COLO668 (cell line): ENCODE data around the gene FAM120A.

Source experiments
- DNase-seq: peaks from one replicate; lab custom pipeline; 2025; ENCODE audit not compliant: unreplicated experiment; lab: John Stamatoyannopoulos, UW

The FAM120A gene

DNA sequence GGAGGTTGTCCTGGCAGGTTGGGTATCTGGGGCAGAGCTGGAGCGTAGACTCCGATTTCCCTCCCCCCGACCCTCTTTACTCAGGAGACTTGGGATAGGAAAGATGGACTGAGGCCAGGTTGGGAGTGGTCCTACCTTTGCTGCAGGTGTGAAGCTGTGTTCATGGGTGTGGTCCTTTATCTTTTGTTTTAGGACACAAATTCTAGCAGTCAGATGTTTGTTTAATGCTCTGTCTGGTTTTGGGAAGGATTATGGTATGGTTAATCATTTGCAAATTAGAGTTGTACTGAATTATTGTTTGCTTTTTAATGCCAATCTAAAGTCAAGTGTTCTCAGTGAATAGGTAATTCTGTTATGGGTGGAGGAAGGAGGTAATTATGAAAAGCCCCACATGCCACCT is 16.0 kb downstream of the FAM120A start:
- DNase-seq = peak; percentile 54

DNA sequence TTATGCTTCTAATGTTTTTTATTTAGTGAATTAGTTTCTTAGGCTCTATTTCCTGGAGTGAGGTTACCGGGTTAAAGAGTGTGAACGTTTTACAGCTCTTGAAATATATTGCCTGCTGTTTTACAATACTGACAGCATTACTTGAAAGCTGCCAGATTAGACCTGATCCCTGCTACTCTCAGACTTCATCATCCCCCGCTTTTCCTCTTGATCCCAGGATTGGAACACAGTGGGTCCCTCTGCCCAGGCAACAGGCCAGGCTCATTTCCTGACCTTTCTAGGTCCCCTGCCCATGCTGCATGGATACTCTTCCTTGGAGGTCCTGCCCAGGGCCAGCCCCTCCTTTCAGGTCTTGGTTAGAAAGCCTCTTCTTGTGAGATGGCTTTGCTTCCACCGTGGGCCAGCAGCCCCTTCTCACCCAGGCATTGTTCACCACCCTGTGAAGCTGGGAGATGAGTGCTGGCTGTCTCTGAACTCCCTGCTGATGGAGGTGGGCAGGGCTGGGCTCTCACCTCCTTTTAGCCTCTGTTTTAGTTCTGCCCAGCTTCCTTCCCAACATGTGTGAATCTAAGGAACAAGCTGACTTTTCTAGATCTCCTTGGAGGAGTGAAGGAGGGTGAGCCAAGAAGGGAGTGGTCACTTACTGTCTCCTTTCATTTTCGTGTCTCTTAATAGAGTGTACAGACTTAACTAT is 17.4 kb downstream of the FAM120A start:
- DNase-seq = no peak

DNA sequence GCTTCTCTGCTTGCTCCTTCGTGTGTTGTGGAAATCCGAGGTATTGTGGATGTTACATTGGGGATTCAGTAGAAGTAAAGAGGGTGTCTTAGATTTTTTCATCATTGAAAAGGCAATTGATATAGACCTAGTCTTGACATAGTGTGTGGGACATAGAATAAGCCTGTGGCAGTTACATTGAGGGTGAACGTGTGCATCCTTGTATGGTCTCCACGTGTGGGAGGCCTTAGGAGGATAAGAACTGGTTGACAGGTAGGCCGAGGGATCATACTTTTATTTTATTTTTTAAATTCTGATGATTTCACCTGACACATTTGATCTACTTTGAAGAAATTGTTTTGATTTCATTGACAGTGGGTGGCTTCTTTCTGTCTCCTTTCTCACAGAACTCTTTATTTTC is 18.9 kb downstream of the FAM120A start:
- no peak for DNase-seq

DNA sequence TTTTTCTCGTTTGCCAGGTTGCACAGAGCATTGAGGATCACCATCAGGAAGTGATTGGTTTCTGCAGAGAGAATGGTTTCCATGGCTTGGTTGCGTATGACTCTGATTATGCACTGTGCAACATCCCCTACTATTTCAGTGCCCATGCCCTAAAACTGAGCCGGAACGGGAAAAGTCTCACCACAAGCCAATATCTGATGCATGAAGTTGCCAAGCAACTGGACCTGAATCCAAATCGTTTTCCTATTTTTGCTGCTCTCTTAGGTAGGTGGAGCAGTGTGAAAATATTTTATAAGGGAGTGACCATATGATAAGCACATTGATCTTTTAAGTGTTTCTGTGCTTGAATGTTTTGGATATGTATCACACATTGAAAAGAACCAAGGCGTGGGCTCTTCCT is 19.6 kb downstream of the FAM120A start:
- no peak for DNase-seq

- DNase-seq = no peak
Measured at GRCh38 chr9:93473411-93473810, 21.9 kb downstream of the FAM120A start.

DNA sequence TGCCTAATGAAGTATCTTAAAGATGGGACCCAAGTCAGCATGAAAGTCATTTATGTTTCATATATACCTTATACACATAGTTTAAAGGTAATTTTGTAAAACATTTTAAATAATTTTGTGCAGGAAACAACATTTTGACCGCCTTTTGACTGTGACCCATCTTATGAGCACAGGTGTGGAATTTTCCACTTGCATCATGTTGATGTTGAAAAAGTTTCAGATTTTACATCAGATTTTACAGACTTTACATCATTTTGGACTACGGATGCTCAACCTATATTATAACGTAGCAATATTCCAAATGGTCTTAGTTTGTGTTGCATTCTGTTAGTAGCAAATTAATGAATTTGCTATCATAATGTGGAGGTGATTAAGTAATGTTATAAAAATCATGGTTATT is 23.6 kb downstream of the FAM120A start:
- DNase-seq = no peak

DNA sequence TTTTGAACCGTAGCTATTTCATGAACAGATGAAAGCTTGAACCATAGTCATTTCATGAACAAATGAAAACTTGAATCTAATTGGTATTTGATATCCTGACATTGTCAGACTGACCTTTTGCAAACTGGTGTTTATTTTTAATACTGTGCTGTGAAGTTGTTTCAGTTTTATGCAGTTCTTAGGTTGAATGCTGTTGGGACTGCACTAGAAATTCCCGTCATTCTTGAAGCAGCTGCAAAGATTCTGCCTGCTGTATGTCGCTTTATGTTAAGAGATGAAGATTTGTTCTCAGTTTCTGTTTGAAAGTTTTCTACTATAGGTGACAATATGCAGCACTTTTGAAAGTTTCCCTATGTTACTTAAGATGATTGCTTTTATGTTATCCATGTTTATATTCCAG is 24.4 kb downstream of the FAM120A start:
- DNase-seq = no peak

GRCh38 chr9:93476924-93477323 is 25.4 kb downstream of the FAM120A start:
- no peak for DNase-seq

GRCh38 chr9:93477397-93477796 is 25.9 kb downstream of the FAM120A start:
- DNase-seq = no peak

DNA sequence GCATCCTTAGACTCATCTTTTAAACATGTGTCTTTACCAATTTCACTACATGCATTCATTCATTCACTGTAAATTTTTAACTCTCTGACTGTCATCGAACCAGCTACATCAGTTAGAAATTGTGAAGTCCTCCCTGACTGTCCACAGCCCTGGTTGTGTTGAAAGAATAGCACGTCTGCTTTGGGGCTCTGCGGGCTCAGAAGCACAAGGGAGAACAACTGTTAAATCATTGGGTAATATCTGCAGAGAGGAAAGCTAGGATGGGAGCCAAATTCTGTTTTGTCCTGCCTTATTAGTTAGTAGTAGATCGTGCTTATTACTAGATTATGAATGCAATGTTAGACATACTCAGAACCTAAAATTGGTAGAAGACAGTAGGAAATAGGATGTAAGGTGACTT is 28.2 kb downstream of the FAM120A start:
- no peak for DNase-seq

- DNase-seq = no peak
Measured at GRCh38 chr9:93480262-93480661, 28.8 kb downstream of the FAM120A start.

DNA sequence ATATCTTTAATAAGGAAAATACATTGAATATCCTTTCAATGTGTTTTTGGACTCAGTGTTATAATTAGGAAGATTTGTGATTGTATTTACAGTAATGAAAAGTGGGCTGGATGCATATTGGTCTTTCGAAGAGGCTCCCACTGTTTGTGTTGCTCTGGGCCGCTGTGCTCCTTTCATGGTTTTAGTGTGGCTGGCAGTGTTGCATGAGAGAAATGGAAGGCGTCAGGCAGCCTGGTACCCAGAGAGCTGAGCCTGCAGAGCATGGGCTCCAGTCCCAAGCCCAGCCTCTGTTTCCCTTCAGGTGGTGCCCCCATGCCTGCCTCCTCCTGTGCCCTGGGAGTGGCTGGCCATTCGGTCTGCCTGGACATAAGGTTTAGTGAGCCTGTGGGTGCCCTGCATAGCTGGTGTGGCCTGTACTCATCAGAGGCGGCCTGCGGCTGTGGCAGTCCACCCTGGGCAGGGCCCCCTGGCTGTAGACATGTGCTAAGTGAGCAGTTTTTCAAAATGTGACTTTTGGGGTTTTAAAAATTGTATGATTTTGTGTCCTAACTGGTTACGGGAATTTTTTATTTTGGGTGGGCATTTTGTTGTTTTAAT is 29.3 kb downstream of the FAM120A start:
- DNase-seq = no peak

- DNase-seq = no peak
Measured at GRCh38 chr9:93483497-93483896, 32.0 kb downstream of the FAM120A start.

DNA sequence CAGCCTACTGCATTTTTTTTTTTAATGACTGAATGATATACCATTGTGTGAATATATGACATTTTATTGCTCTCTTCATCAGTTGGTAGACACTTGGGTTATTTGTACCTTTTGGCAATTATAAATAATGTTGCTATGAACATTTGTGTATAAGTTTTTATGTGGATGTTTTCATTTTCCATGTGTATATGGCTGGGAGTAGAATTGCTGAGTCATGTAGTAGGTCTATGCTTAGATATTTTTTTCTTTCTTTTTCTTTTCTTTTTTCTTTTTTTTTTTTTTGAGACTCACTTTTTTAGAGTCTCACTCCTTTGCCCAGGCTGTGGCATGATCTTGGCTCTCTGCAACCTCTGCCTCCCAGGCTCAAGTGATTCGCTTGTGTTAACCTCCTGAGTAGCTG is 34.8 kb downstream of the FAM120A start:
- no peak for DNase-seq

DNA sequence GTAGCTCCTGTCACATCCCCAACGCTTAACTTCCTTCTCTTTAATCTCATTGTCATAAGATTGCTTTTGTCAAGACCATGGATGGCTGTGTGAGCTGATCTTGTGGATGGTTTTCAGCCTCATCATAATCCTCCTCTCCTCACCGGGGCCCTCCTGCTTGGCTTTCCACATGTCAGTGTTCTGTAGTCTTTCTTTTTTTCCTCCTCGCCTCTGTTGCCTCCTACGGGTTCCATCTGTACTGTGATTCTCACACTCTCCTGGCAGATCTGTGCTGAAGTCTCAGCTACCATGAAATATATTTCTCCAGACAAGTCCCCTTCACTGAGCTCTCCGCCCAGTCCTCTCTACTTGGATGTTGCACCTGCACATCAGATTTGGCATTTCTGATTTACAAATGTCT is 36.8 kb downstream of the FAM120A start:
- no peak for DNase-seq

DNA sequence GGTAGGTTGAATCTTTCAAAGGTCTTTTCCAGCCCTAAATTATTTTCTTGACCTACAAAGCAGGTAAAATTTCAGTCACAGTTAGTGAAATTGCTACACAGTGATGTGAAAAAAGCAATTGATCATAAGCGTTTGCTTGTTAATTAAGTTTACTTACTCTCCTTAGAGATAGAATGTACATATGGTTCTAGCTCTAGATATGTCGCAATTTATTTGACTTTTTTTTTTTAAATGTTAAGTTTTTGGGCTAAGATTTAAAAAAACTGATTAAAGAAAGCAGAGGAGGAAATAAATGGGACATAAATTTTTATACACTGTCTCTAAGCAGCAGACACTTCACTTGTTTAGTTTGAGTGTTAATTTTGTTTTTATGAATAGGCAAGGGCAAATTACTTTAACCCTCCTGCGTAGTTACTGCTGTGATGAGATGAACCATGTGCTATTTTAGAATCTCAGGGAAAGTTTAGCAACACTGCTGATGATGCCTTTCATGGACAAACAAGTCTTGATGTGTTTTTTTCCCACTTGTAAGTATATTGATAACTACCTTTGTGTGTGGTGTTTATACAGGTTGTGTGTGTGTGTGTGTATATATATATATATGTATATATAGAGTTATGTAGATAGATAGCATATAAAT is 40.2 kb downstream of the FAM120A start:
- DNase-seq = no peak

- DNase-seq = no peak
Measured at GRCh38 chr9:93492327-93492726, 40.8 kb downstream of the FAM120A start.

DNA sequence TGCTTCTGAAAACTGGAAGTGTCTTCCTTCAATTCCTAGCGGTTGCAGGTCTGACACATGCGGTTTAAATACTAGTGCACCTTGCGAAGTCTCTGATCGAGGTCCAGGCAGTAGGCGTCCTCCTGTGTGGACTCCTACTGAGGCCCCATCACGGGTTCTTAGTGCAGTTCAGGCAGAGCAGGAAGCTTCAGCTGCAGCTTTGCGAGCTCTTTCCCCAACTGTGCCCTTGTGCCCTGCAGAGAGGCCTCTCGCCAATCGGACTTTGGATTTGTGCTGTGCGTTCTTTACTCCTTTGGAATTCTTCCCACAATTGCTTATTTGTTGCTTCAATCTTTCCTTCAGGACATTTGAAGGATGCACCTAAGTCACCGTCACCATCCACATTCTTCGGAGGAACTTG is 42.5 kb downstream of the FAM120A start:
- DNase-seq = no peak

GRCh38 chr9:93496285-93496684 is 44.8 kb downstream of the FAM120A start:
- no peak for DNase-seq

DNA sequence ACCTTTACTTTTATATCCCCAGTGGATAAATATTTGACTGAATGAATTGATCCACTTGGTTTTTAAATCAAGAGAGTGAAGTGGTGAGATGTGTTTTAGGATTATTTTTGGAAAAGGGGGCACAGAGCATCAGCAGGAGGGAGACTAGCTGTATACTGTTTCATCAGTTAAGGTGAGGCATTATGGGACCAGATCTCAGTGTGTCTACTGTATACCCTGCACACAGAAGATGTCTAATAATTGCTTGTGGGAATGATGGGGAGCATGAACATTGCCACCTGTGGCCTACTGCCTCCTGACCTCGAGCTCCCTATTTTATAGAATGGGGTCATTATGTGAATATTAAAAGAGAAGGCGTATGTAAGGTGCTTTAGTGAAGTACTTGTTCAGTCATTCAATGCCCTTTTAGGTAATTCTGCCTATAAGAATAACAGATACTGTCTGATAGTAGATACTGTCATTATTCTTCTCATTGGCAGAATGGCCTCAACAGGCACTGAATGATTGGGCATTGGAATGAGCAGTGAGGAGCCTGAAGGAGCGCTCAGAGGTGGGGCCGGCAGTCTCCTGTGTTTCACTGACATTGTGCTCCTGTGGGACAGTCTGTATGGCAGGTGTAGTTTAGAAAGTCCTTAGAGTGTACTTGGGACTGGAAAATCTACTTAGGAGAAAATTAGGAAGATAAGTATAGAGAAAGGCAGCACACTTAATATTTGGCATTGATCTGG is 49.2 kb downstream of the FAM120A start:
- DNase-seq = no peak

DNA sequence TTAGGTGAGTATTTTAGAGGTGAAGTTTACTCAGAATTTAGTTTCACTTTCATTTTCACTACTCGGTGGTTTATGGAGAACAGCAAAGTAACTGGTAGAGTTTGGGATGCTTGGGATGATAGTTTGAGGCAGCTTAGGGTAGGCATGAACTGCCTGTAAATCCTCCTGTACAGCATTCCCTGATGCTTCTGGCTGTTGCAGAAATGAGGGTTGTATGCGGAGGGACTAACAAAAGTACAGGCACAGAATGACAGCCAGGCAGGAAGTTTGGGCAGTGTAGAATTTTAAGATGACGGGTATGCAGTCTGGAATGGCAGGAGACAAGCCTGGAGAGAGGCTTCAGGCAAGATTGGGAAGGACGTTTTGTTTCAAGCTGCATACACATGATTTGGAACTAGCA is 49.9 kb downstream of the FAM120A start:
- no peak for DNase-seq

DNA sequence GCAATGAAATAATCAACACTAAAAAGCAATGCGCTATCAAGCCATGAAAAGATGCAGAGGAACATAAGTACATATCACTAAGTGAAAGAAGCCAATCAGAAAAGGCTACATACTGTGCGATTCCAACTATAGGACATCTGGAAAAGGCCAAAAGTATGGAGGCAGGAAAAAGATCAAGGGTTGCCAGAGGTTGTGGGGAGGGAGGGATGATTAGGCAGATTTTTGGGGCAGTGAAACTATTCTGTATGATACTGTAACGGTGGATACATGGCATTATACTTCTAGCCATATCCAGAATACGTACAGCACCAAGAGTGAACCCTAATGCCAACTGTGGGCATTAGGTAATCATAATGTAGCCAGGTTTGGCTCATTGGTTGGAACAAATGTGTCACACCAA is 51.9 kb downstream of the FAM120A start:
- DNase-seq = no peak
